Psoas muscle (tissue), 8 donors: Measurements from ENCODE around the gene LSMEM2. TPM values are rescaled to one million over a fixed set of nuclear protein-coding genes. Genes with fewer than 3 reads are reported as not detected.
A peak's percentile ranks its signal among the peaks of the same experiment; 100 is the strongest.

ENCODE experiments used
- ATAC-seq, 4 donors: fragments of 200-7000 bp; cut with Tn5 transposase; one replicate each; pipeline ENCODE4 v1.9.1; 2020; ENCODE audit warnings: moderate library complexity in 3 of 4, mild to moderate bottlenecking in 2 of 4
- DNase-seq, 2 donors: peaks; one replicate each; pipeline ENCODE4 v3.0.0-alpha.2; 2020
- H3K27ac ChIP-seq: fragments of 200-600 bp; one replicate; pipeline ENCODE4 v1.8.0; 2022
- H3K27me3 ChIP-seq, 3 donors: fragments of 200-600 bp in 1 of 3; one replicate each; pipeline versions ENCODE4 v1.6.1 to v1.8.0; 2013 to 2022; ENCODE audit warnings: low read length in 2 of 3, mild to moderate bottlenecking in 2 of 3, moderate library complexity in 1 of 3; ENCODE audit not compliant: insufficient read depth in 3 of 3
- H3K36me3 ChIP-seq, 2 donors: fragments of 200-600 bp in 1 of 2; one replicate each; pipeline versions ENCODE4 v1.6.1 to v1.8.0; 2013 to 2022; ENCODE audit warnings: low read depth in 1 of 2, mild to moderate bottlenecking in 1 of 2, moderate library complexity in 1 of 2; ENCODE audit not compliant: insufficient read depth in 1 of 2
- H3K4me1 ChIP-seq: fragments of 200-600 bp; one replicate; pipeline ENCODE4 v1.8.0; 2022
- H3K4me3 ChIP-seq: fragments of 200-600 bp; one replicate; pipeline ENCODE4 v1.8.0; 2022; ENCODE audit warnings: mild to moderate bottlenecking
- H3K9me3 ChIP-seq: fragments of 200-600 bp; one replicate; pipeline ENCODE4 v1.8.0; 2022
- WGBS, 3 donors: extraction: QIAGEN DNeasy Blood & Tissue Kit; methylation state at CpG; one replicate each; pipeline versions ENCODE4 v1.1.6 to v1.1.7; 2013; 5-methylcytosine and 5-hydroxymethylcytosine counted together
- intact Hi-C, 2 donors: fragments of 100-400 bp; cut with DNase I; formaldehyde crosslinking; loops; one replicate each; pipeline versions ENCODE4 v1.11.0 to v1.14.2; 2022
- polyA plus RNA-seq, 3 donors: library from polyadenylated mRNA; stranded (reverse); fragments of 200-250 nt; gene quantifications; one replicate each; pipeline ENCODE4 v1.2.3, GENCODE V29; 2013
- total RNA-seq, 4 donors: library from RNA; stranded (reverse); fragmentation: NEBNext Ultra II Directional in 2 of 4; extraction: Animal tissue kit (Norgen Biotek cat#: 25700) in 2 of 4; gene quantifications; one replicate each; pipeline versions ENCODE4 v1.2.1 to v1.2.4, GENCODE V29; 2021 to 2023
- TF ChIP-seq, protein P1 (sequence below): fragments of 200-600 bp; IDR thresholded peaks from one replicate; pipeline ENCODE4 v1.8.0; 2022; ENCODE audit warnings: antibody characterized with exemption
- donor health status: healthy with polysubstance abuse.
- donor health status: DM: no; HTN: no; CAD: no; lungs with moderate emphysema.
- donor health status: Bipolar disorder and iron deficiency.
- donor health status: healthy.
- donor health status: DM: yes; HTN: yes; CAD: no.
- donor health status: DM: no; HTN: no; CAD: no.
- donor health status: DM: no; HTN: no; CAD: no.
- donor health status: DM: yes; HTN: yes; CAD: no.

Gene LSMEM2
- total and polyA plus RNA-seq, 7 donors, result 0.61 to 13.1 (median 1.1) TPM

DNA sequence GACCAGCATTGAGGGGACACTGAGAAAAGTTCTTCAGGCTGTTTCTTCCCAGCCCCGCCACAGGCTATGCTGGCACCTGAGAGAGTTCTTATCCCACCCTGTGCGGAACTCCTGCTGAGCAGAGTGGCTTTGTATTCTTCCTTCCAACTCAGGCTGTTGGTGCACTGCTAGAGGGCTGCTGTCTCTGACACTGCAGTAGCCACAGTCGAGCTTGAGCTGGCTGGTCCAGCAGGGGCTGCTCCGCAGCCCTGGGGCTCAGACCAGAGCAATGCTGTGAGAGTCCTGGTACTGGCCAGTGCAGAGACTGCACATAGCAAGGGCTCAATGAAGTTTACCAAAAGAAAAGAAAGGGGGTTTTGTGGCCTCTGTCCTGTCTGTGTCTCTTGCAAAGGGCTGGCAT is 39.2 kb upstream of the LSMEM2 start:
- intact Hi-C loops, result no loop called here
- WGBS, 3 donors, result 61 to 72% (median 71%) methylated on average over 4 of the region's 4 CpGs
- no peaks in the 10 kb centered on the region for H3K27me3 ChIP-seq
- DNase-seq, result no peak
- no peak for ATAC-seq
- no peak overlapping the region for H3K27ac ChIP-seq
- TF ChIP-seq, protein P1, sequence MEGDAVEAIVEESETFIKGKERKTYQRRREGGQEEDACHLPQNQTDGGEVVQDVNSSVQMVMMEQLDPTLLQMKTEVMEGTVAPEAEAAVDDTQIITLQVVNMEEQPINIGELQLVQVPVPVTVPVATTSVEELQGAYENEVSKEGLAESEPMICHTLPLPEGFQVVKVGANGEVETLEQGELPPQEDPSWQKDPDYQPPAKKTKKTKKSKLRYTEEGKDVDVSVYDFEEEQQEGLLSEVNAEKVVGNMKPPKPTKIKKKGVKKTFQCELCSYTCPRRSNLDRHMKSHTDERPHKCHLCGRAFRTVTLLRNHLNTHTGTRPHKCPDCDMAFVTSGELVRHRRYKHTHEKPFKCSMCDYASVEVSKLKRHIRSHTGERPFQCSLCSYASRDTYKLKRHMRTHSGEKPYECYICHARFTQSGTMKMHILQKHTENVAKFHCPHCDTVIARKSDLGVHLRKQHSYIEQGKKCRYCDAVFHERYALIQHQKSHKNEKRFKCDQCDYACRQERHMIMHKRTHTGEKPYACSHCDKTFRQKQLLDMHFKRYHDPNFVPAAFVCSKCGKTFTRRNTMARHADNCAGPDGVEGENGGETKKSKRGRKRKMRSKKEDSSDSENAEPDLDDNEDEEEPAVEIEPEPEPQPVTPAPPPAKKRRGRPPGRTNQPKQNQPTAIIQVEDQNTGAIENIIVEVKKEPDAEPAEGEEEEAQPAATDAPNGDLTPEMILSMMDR, result no peak
- H3K4me3 ChIP-seq, result peak overlapping the region; percentile 85
- peaks cover 24% of the 10 kb centered on the region for H3K4me1 ChIP-seq
- no peaks in the 10 kb centered on the region for H3K9me3 ChIP-seq
- no peaks in the 10 kb centered on the region for H3K36me3 ChIP-seq

DNA sequence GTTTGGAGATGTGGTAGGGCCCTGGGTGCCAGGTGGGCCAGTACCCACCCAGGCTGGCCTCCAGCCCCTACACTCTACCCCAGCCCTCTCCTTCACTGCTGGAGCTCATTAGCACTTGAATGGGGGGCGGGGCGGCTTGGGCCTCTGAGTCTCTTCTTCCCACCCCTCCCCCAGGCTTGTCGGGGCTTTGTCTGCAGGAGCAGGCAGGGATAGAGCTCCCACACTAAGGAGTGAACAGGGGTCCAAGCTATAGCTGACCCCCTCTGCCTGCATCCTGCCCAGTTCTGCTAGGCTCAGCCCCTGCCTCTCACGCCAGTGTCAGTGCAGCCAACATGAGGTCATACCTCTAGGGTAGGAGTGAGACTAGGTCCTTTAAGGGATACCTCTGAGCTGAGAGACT is 37.7 kb upstream of the LSMEM2 start:
- TF ChIP-seq, protein P1, result no peak
- ATAC-seq (no peak), DNase-seq (no peak)
- Histone ChIP-seq H3K4me1 (peaks cover 37% of the 10 kb centered on the region), H3K4me3 (peak overlapping the region; percentile 28), H3K27ac (peak overlapping the region; percentile 60), H3K9me3 (no peaks in the 10 kb centered on the region), H3K27me3 (no peaks in the 10 kb centered on the region), H3K36me3 (no peaks in the 10 kb centered on the region)
- 70 to 74% (median 72%) methylated on average over 3 to 4 of the region's 4 CpGs for WGBS, 3 donors
- intact Hi-C loops, result no loop called here

DNA sequence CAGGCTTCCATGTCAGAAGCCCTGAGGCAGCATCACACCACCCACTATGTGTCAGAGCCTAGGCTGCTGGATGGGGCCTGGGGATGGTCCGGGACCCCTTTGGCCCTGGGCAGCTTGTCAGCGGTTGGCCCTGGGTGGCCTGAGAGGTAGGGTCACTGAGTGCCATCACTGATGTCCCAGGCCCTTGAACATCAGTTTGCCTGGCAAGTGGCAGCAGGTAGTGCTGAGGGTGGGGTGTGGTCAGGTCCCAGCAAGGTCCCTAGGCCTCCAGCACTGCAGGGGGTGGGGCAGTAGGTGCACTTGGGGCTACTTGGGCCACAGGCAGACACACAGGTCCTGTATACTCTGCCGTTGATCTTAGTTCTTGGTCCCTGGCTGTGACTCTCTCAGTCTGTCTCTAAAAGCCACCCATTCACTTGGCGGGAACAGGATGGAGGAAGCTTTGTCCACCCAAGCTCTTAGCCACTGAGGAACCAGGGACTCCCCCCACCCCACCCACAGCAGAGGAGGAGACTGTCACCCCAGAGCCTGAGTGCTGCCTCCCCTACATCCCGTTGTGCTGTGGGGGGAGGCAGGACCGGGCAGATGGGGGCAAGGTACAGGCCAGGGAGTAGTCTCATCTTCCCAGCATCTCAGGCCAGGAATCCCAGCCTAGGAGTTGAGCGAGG is 37.0 kb upstream of the LSMEM2 start:
- Histone ChIP-seq H3K4me1 (peaks cover 43% of the 10 kb centered on the region), H3K9me3 (no peaks in the 10 kb centered on the region), H3K4me3 (peak overlapping the region; percentile 29), H3K36me3 (no peaks in the 10 kb centered on the region), H3K27me3 (no peaks in the 10 kb centered on the region), H3K27ac (peak overlapping the region; percentile 74)
- WGBS, 3 donors, result 61 to 74% (median 61%) methylated on average over 7 of the region's 7 CpGs
- TF ChIP-seq, protein P1, result no peak
- ATAC-seq, result no peak
- intact Hi-C loops, result no loop called here
- no peak for DNase-seq

DNA sequence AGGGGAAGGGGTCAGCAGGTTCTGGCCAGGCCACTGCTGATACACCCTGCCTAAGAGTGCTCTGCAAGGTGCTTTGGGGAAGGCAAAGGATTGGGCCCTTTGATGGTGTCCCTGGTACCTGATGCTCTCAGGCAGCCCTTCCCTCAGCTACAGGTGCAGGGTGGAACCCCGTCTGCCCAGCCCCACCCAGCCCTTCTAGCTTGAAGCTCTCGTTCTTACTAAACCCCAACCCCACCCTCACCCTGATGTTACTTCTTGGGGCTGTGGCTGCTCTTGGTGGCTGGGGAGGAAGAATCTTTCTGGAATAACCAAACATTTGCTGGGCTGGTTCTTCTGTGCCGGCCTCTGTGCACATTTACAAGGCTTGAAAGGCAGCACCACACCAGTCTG is 36.5 kb upstream of the LSMEM2 start:
- intact Hi-C loops, result no loop called here
- Histone ChIP-seq H3K27me3 (no peaks in the 10 kb centered on the region), H3K9me3 (no peaks in the 10 kb centered on the region), H3K27ac (peak overlapping the region; percentile 74), H3K4me1 (peaks cover 43% of the 10 kb centered on the region), H3K4me3 (peak overlapping the region; percentile 29), H3K36me3 (no peaks in the 10 kb centered on the region)
- no peak for ATAC-seq
- WGBS, 3 donors, result 48 to 71% (median 63%) methylated on average over 3 of the region's 3 CpGs
- TF ChIP-seq, protein P1, result no peak
- no peak for DNase-seq
